GM12878 (cell line): ENCODE results near the gene SLX9. TPM values are rescaled to one million over a fixed set of nuclear protein-coding genes. Genes with fewer than 3 reads are reported as not detected.

Experiments used
- ATAC-seq: fragments of 200-7000 bp; cut with Tn5 transposase; 3 replicates; pipeline ENCODE4 v1.9.1; 2020; ENCODE audit warnings: mild to moderate bottlenecking, moderate library complexity
- BruUV-seq: library from RNA; stranded (reverse); fragments of 400-500 nt; replicated peaks from 2 replicates; lab custom pipeline; 2021; lab: Mats Ljungman, UMichigan
- CTCF ChIA-PET: fragments of 300-600 bp; sonication (Branson Sonifier 250); formaldehyde crosslinking; extraction: SDS; loops from one replicate; lab custom pipeline; 2021; ENCODE audit warnings: inconsistent platforms; lab: Yijun Ruan, JAX
- POLR2A ChIA-PET: fragments of 350-600 bp; formaldehyde crosslinking; extraction: SDS; loops from one replicate; lab custom pipeline; 2021; ENCODE audit warnings: inconsistent platforms; lab: Charles Lee
- RAD21 ChIA-PET: fragments of 300-600 bp; sonication (Branson Sonifier 250); formaldehyde crosslinking; loops from one replicate; lab custom pipeline; 2023; ENCODE audit warnings: antibody characterized with exemption; ENCODE audit not compliant: unreplicated experiment; lab: Charles Lee
- SMC1A ChIA-PET: fragments of 300-600 bp; sonication (Branson Sonifier 250); formaldehyde crosslinking; loops from one replicate; lab custom pipeline; 2023; ENCODE audit not compliant: unreplicated experiment, uncharacterized antibody; lab: Charles Lee
- DNase-seq: peaks from one replicate; pipeline ENCODE4 v3.0.0-alpha.2; 2011; ENCODE audit warnings: low read depth, low spot score
- FAIRE-seq: peaks from 3 replicates; lab custom pipeline; 2011; peaks lifted over from hg19 to GRCh38; lab: Jason Lieb, UNC
- H2AFZ ChIP-seq: 2 replicates; pipeline ENCODE4 v1.6.0; 2011; ENCODE audit warnings: low read depth, low read length, control low read depth; ENCODE audit not compliant: control insufficient read depth
- H3K27ac ChIP-seq: 2 replicates; pipeline ENCODE4 v1.5.1; 2011; ENCODE audit warnings: control low read depth; ENCODE audit not compliant: control insufficient read depth, insufficient read depth
- H3K27me3 ChIP-seq, 2 experiments: replicated peaks in 1 of 2; 2 replicates each; pipeline versions ENCODE4 v1.6.0 to v1.6.1; 2011; ENCODE audit warnings: low read length in 1 of 2; ENCODE audit not compliant: control insufficient read depth in 2 of 2, insufficient read depth in 2 of 2
- H3K36me3 ChIP-seq, 2 experiments: 2 replicates each; pipeline ENCODE4 v1.5.1; 2011; ENCODE audit warnings: low read length in 1 of 2; ENCODE audit not compliant: control insufficient read depth in 2 of 2, insufficient read depth in 2 of 2
- H3K4me1 ChIP-seq: 2 replicates; pipeline ENCODE4 v1.6.1; 2011; ENCODE audit warnings: mild to moderate bottlenecking, low read length, moderate library complexity, mixed read lengths; ENCODE audit not compliant: control insufficient read depth, insufficient read depth
- H3K4me2 ChIP-seq: 2 replicates; pipeline ENCODE4 v1.6.0; 2011; ENCODE audit warnings: control low read depth; ENCODE audit not compliant: control insufficient read depth, insufficient read depth
- H3K4me3 ChIP-seq: fragments of 200-600 bp; sonication (generic); 2 replicates; pipeline ENCODE4 v1.5.1; 2016
- H3K79me2 ChIP-seq: 2 replicates; pipeline ENCODE4 v1.6.0; 2011; ENCODE audit warnings: low read length; ENCODE audit not compliant: control insufficient read depth, insufficient read depth
- H3K9ac ChIP-seq: 2 replicates; pipeline ENCODE4 v1.8.0; 2011; ENCODE audit warnings: low read length, control low read depth, mixed read lengths; ENCODE audit not compliant: control insufficient read depth, insufficient read depth
- H3K9me3 ChIP-seq: replicated peaks from 3 replicates; pipeline ENCODE4 v1.5.1; 2011; ENCODE audit warnings: mild to moderate bottlenecking, low read length; ENCODE audit not compliant: control insufficient read depth, insufficient read depth
- H4K20me1 ChIP-seq: 2 replicates; pipeline ENCODE4 v1.6.0; 2011; ENCODE audit not compliant: control insufficient read depth, insufficient read depth
- NR2F1 ChIP-seq: fragments of 450-650 bp; conservative IDR thresholded peaks from 2 replicates; pipeline ENCODE4 v1.6.1; 2017; ENCODE audit warnings: mild to moderate bottlenecking
- SMC3 ChIP-seq: IDR thresholded peaks from 2 replicates; pipeline ENCODE4 v1.6.1; 2011; ENCODE audit warnings: low read length, improper control_type of control experiment, borderline replicate concordance
- WGBS: methylation state at CpG from one replicate; pipeline ENCODE4 v1.1.6; 2016; ENCODE audit warnings: low lambda C conversion rate; ENCODE audit not compliant: insufficient replicate concordance, insufficient coverage; ENCODE audit errors: missing lambda C conversion rate; 5-methylcytosine and 5-hydroxymethylcytosine counted together
- in situ Hi-C: fragments of 300-500 bp; cut with MboI; formaldehyde crosslinking; loops from 9 replicates; pipeline ENCODE4 v1.14.3; 2018; ENCODE audit warnings: mixed read lengths
- intact Hi-C: fragments of 100-400 bp; cut with micrococcal nuclease; formaldehyde crosslinking; loops from one replicate; pipeline ENCODE4 v1.14.2; 2022; ENCODE audit not compliant: unreplicated experiment
- polyA plus RNA-seq, 11 experiments: library from polyadenylated mRNA; depleted of rRNA in 4 of 11; unstranded in 6 of 11; stranded (reverse) in 5 of 11; fragments of >200 nt; fragmentation: Nextera tagmentation in 4 of 11; fragmentation: Illumina TruSeq in 1 of 11; extraction: Ambion mirVana in 4 of 11; extraction: Trizol in 1 of 11; gene quantifications; 1 replicate in 1 of 11; 2 replicates in 10 of 11; pipeline versions ENCODE4 v1.2.1 to v1.2.3, GENCODE V29; 2011 to 2016; ENCODE audit warnings: inconsistent platforms in 2 of 11, missing spikeins in 2 of 11, low read depth in 1 of 11
- total RNA-seq, 4 experiments: library from RNA; depleted of rRNA in 3 of 4; stranded (reverse); fragments of >200 nt in 3 of 4; fragmentation: Illumina TruSeq in 1 of 4; extraction: Trizol in 1 of 4; gene quantifications; 2 replicates each; pipeline versions ENCODE4 v1.2.1 to v1.2.3, GENCODE V29; 2013 to 2021
- TF ChIP-seq, protein P1 (sequence below): IDR thresholded peaks from 2 replicates; pipeline ENCODE4 v1.6.1; 2011; ENCODE audit warnings: borderline replicate concordance, low read depth, mild to moderate bottlenecking, moderate library complexity, low read length; ENCODE audit not compliant: insufficient read depth, poor library complexity, severe bottlenecking

Gene SLX9
- total and polyA plus RNA-seq, 10 of the 15 experiments (the other 5 are each of a cell fraction or from before 2014, with no cell fraction given): 0.69 to 81.3 (median 33.9) TPM

GRCh38 chr21:44898011-44898488 is 41.8 kb upstream of the SLX9 start:
- no peaks in the 10 kb centered on the region for H3K27me3 ChIP-seq
- H3K9ac ChIP-seq: no peak overlapping the region
- H3K36me3 ChIP-seq: peaks cover 17 to 45% of the 10 kb centered on the region in 2 experiments
- H3K4me2 ChIP-seq: no peak overlapping the region
- TF ChIP-seq NR2F1: 0 out of 2 replicates have a peak, but pooled peaks have one; percentile 12
- TF ChIP-seq SMC3: no peak
- TF ChIP-seq, protein P1, sequence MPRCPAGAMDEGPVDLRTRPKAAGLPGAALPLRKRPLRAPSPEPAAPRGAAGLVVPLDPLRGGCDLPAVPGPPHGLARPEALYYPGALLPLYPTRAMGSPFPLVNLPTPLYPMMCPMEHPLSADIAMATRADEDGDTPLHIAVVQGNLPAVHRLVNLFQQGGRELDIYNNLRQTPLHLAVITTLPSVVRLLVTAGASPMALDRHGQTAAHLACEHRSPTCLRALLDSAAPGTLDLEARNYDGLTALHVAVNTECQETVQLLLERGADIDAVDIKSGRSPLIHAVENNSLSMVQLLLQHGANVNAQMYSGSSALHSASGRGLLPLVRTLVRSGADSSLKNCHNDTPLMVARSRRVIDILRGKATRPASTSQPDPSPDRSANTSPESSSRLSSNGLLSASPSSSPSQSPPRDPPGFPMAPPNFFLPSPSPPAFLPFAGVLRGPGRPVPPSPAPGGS: peak; percentile 60
- no peak overlapping the region for H3K27ac ChIP-seq
- in situ Hi-C loops (no loop called here), intact Hi-C loops (no loop called here)
- H3K79me2 ChIP-seq: no peaks in the 10 kb centered on the region
- CTCF ChIA-PET: interaction anchor here (0.9 to 1.3 kb wide), 2 partner anchors 19 to 35 kb away, joined by 3 to 4 read pairs; no protein-coding TSS in a partner anchor
- WGBS: 91% methylated on average over 13 of the region's 13 CpGs
- POLR2A ChIA-PET: interaction anchor here (0.6 to 1.3 kb wide), 2 partner anchors 10 to 19 kb away, joined by 3 to 4 read pairs; no protein-coding TSS in a partner anchor
- H3K9me3 ChIP-seq: no peaks in the 10 kb centered on the region
- no peak for DNase-seq
- FAIRE-seq: no peak
- RAD21 ChIA-PET: interaction anchor here (1.3 to 1.5 kb wide), 2 partner anchors 10 to 35 kb away, joined by 3 to 4 read pairs; no protein-coding TSS in a partner anchor
- no peak overlapping the region for H2AFZ ChIP-seq
- no peaks in the 10 kb centered on the region for H3K4me1 ChIP-seq
- H3K4me3 ChIP-seq: no peak overlapping the region
- ATAC-seq: no peak
- BruUV-seq: TSS peak; percentile 34
- SMC1A ChIA-PET: no interaction called here
- H4K20me1 ChIP-seq: no peaks in the 10 kb centered on the region
